GM19463 (cell line): Measurements from ENCODE around the gene SEMA6D.
A peak's percentile ranks its signal among the peaks of the same experiment; 100 is the strongest.

Source experiments
- ATAC-seq: cut with Tn5 transposase; IDR thresholded peaks from one replicate; pipeline ENCODE4 v1.9.1; 2021; ENCODE audit warnings: mild to moderate bottlenecking, moderate library complexity; ENCODE audit not compliant: unreplicated experiment

Gene SEMA6D

GRCh38 chr15:47786371-47786770 is 69.1 kb downstream of the SEMA6D start:
- ATAC-seq: no peak

- ATAC-seq: no peak
These were observed 70.6 kb downstream of the SEMA6D start for GRCh38 chr15:47787875-47788274.

- ATAC-seq: no peak
These were observed 71.4 kb downstream of the SEMA6D start for GRCh38 chr15:47788685-47789084.

- no peak for ATAC-seq
These were observed 73.9 kb downstream of the SEMA6D start for GRCh38 chr15:47791161-47791560.

DNA sequence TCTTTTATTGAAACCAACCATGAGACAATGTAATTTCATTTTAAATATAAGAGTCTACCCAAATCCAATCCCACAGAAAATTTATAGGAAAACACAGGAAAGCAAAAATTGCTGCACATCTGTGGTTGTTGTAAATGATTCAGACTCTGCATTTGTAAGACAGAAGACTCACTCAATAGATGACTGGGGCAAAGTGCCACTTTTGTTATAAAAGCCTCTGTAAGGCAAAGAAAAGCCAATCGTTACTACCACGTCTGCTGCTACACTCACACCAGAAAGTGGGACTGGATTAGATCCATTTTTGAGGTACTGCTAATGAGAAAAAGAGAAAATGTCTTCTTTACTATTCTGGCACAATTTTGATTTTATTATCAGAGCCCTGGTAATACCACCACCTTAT is 74.9 kb downstream of the SEMA6D start:
- ATAC-seq: no peak

- ATAC-seq: no peak
These were observed 77.1 kb downstream of the SEMA6D start for GRCh38 chr15:47794252-47794914.

DNA sequence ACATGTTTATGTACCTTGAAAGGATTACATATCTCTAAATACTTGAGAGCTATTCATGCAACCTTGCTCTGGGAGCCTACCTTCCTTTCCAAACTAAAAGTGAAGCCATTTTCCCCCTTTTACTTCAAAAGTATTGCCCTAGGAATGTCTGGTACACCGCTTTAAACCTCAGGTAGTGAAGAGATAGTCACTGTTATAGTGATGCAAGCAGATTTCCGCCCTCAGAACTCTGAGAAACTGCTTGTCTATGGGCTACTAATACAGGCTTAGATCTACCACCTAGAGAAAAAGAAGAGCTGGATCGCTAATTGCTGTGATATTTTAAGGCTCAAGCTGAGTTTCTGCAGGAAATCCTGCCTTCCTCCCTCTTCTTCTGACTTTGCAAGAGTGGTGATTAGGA is 78.6 kb downstream of the SEMA6D start:
- no peak for ATAC-seq

- no peak for ATAC-seq
These were observed 79.0 kb downstream of the SEMA6D start for GRCh38 chr15:47796339-47796738.

DNA sequence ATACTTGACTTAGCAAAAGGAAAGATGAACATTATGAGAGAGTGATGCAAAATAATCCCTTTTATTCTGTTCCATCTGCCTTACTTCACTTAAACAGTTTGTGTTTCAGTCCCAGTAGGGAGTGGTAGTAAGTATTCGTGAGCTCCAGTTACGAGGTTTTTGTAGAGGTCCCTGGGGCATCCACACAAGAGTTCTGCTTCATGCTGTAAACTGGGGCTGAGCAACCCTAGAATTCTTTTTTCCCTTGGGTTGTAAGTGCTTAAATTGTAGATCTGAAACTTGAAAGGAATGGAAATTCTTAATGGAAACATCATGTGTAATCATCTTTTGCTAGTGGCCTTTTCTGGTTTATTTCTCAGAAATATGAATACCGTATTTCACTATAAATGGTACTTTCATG is 79.5 kb downstream of the SEMA6D start:
- ATAC-seq: no peak

GRCh38 chr15:47801522-47801921 is 84.2 kb downstream of the SEMA6D start:
- ATAC-seq: no peak

DNA sequence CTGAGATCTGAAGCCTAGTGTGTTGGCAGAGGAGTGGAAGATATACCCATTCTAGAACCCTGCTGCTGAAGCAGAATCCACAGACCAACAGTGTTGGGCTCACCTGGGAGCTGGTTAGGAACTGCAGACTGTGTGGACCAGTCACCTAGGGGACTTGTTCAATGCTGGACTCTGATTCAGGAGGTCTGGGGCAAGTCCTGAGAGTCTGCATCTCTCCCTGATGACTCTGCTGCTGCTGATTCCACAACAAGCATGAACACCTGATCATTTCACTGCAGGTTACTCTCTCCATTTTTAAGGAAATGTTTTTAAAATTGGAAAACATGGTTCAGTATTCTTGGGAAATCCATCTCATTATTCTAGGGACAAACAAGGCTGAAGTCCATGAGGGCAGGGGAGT is 84.9 kb downstream of the SEMA6D start:
- no peak for ATAC-seq

DNA sequence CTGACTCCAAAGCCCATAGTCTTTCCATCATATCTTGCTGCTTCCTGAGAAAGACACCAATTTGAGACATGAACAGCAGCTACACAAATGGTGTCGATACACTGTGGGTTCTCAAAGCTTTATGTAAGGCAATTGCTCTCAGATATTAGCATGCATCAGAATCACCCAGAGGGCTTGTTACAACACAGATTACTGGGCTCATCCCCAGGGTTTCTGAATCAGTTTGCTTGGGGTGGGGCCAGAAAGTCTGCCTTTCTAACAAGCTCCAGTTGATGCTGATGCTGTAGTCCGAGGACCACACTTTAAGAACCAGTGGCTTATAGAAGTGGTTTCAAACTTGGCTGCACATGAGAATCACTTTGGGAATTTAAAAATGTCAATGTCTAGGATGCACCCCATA is 86.5 kb downstream of the SEMA6D start:
- ATAC-seq: no peak

GRCh38 chr15:47804733-47805132 is 87.4 kb downstream of the SEMA6D start:
- ATAC-seq: no peak

GRCh38 chr15:47806008-47806407 is 88.7 kb downstream of the SEMA6D start:
- ATAC-seq: no peak

GRCh38 chr15:47811172-47811571 is 93.9 kb downstream of the SEMA6D start:
- no peak for ATAC-seq

DNA sequence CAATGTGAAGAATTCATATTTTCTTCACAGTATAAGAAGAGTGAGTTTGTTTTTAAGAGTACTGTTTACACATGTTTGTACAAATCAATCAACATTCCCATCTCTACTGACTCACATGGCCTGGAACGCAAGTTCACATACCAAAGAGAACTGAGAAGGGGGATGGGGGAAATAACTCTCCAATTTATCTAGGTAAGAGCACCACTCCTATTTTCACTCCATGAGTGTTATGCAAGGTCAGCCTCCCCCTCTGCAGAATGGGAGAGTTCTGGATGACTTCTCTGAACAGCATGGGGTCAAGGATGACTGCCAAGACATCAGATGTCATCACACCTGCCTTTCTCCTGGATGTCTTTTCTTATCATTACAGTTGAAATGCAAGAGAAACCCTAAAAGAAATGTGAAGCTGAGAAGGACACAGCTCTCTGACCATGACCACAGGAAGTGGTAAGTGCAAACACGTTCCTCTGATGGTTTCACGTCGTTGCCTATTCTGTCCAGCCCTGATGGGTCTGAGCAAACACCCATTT is 95.2 kb downstream of the SEMA6D start:
- peak; percentile 46 for ATAC-seq

GRCh38 chr15:47813748-47814384 is 96.6 kb downstream of the SEMA6D start:
- peak; percentile 89 for ATAC-seq

DNA sequence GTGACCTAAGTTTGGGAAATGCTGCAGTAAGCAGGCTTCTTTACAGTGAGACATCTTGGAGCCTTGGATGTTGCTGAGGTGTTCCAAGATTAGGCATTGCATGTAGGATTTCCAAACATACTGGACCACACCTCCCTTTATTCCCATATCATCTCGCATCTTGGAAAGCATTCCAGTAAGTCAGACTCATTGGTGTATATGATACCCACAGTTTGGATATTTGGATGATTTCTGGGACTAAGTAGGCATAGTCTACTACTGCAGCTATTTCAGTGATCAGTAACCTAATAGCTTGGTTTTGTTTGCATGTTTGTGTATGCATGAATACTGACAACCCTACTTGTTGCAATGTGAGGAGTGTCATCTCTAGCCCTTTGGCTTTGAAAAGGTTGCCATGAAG is 97.3 kb downstream of the SEMA6D start:
- ATAC-seq: no peak

GRCh38 chr15:47817969-47818548 is 100.8 kb downstream of the SEMA6D start:
- no peak for ATAC-seq

GRCh38 chr15:47819158-47819557 is 101.9 kb downstream of the SEMA6D start:
- ATAC-seq: no peak

DNA sequence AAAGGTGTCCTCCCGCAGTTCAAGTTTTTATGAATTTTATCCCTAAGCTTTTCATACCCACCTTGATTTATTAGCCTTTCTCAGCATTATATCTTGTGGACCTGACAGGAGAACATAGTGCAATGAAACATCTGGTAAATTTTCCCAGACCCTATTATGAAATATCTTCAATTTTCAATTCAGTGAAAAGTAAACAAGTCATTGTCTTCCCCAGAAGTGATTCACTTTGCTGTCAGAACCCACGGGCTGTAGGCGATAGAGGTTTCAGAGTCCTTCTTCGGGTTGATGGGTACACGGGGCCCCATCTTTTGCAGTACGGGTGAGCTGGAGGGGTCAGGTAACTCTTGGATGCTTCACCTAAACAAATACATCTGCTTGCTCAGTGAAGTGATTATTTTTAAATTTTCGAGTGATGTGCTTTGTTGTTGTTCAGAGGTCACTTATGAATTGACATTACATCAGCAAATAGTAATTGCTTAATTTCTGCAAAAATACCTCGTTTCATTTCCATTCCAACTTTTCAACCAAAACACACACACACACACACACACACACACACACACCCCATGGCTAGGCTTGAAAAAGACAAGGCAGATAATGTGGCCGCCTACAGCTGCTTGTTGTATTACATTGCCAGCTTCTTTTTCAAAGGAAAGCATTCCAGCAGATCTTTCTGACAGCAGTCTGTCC is 102.9 kb downstream of the SEMA6D start:
- ATAC-seq: no peak
